Measurements from ENCODE around the gene KLHL30.
"Not testable (repeated sequence)": the region's sequence is repeated elsewhere in the genome, so short reads cannot be mapped to it uniquely, and the experiment has no call there.

Gene KLHL30

GRCh38 chr2:238113611-238114010 is 24.9 kb upstream of the KLHL30 start:
- H3K9ac ChIP-seq (ENCODE audit: low read depth in 1 of 2, low read length in 2 of 2) = no peak overlapping the region

GRCh38 chr2:238114331-238114841 is 24.1 kb upstream of the KLHL30 start:
- H3K27me3 ChIP-seq (ENCODE audit: control insufficient read depth in 2 of 2, insufficient read depth in 2 of 2, low read length in 2 of 2) = peaks cover 0 to 9% of the 10 kb centered on the region in 2 donors

More at GRCh38 chr2:238113611-238114010, 24.9 kb upstream of the KLHL30 start:
- Histone ChIP-seq H3K27me3 (ENCODE audit: control insufficient read depth in 2 of 2, insufficient read depth in 2 of 2, low read length in 2 of 2) (peaks cover 0 to 9% of the 10 kb centered on the region in 2 donors), H3K36me3 (ENCODE audit: control insufficient read depth in 2 of 2, insufficient read depth in 2 of 2, low read length in 2 of 2) (no peaks in the 10 kb centered on the region), H3K9me3 (ENCODE audit: control insufficient read depth in 2 of 2, low read length in 2 of 2) (no peaks in the 10 kb centered on the region), H3K4me3 (ENCODE audit: low read length in 2 of 2) (no peak overlapping the region), H3K4me1 (ENCODE audit: control insufficient read depth in 2 of 2, insufficient read depth in 2 of 2, low read length in 2 of 2) (no peaks in the 10 kb centered on the region), H3K27ac (ENCODE audit: low read depth in 2 of 2, low read length in 2 of 2) (no peak overlapping the region)

GRCh38 chr2:238114851-238115660 is 23.4 kb upstream of the KLHL30 start:
- peaks cover 0 to 9% of the 10 kb centered on the region in 2 donors for H3K27me3 ChIP-seq (ENCODE audit: control insufficient read depth in 2 of 2, insufficient read depth in 2 of 2, low read length in 2 of 2)
- no peak overlapping the region for H3K27ac ChIP-seq (ENCODE audit: low read depth in 2 of 2, low read length in 2 of 2)
- H3K9me3 ChIP-seq (ENCODE audit: control insufficient read depth in 2 of 2, low read length in 2 of 2) = no peaks in the 10 kb centered on the region

More at GRCh38 chr2:238114331-238114841, 24.1 kb upstream of the KLHL30 start:
- Histone ChIP-seq H3K9ac (ENCODE audit: low read depth in 1 of 2, low read length in 2 of 2) (no peak overlapping the region), H3K4me3 (ENCODE audit: low read length in 2 of 2) (no peak overlapping the region), H3K9me3 (ENCODE audit: control insufficient read depth in 2 of 2, low read length in 2 of 2) (no peaks in the 10 kb centered on the region), H3K36me3 (ENCODE audit: control insufficient read depth in 2 of 2, insufficient read depth in 2 of 2, low read length in 2 of 2) (no peaks in the 10 kb centered on the region), H3K27ac (ENCODE audit: low read depth in 2 of 2, low read length in 2 of 2) (no peak overlapping the region), H3K4me1 (ENCODE audit: control insufficient read depth in 2 of 2, insufficient read depth in 2 of 2, low read length in 2 of 2) (no peaks in the 10 kb centered on the region)

GRCh38 chr2:238115709-238116108 is 22.8 kb upstream of the KLHL30 start:
- H3K27me3 ChIP-seq (ENCODE audit: control insufficient read depth in 2 of 2, insufficient read depth in 2 of 2, low read length in 2 of 2); H3K4me3 ChIP-seq (ENCODE audit: low read length in 2 of 2); H3K9me3 ChIP-seq (ENCODE audit: control insufficient read depth in 2 of 2, low read length in 2 of 2); H3K27ac ChIP-seq (ENCODE audit: low read depth in 2 of 2, low read length in 2 of 2); H3K4me1 ChIP-seq (ENCODE audit: control insufficient read depth in 2 of 2, insufficient read depth in 2 of 2, low read length in 2 of 2); H3K9ac ChIP-seq (ENCODE audit: low read depth in 1 of 2, low read length in 2 of 2); H3K36me3 ChIP-seq (ENCODE audit: control insufficient read depth in 2 of 2, insufficient read depth in 2 of 2, low read length in 2 of 2): not testable (repeated sequence)

More at GRCh38 chr2:238114851-238115660, 23.4 kb upstream of the KLHL30 start:
- Histone ChIP-seq H3K4me3 (ENCODE audit: low read length in 2 of 2) (no peak overlapping the region), H3K9ac (ENCODE audit: low read depth in 1 of 2, low read length in 2 of 2) (no peak overlapping the region), H3K36me3 (ENCODE audit: control insufficient read depth in 2 of 2, insufficient read depth in 2 of 2, low read length in 2 of 2) (no peaks in the 10 kb centered on the region), H3K4me1 (ENCODE audit: control insufficient read depth in 2 of 2, insufficient read depth in 2 of 2, low read length in 2 of 2) (no peaks in the 10 kb centered on the region)

- Histone ChIP-seq H3K4me1 (ENCODE audit: control insufficient read depth in 2 of 2, insufficient read depth in 2 of 2, low read length in 2 of 2) (no peaks in the 10 kb centered on the region), H3K9me3 (ENCODE audit: control insufficient read depth in 2 of 2, low read length in 2 of 2) (no peaks in the 10 kb centered on the region), H3K9ac (ENCODE audit: low read depth in 1 of 2, low read length in 2 of 2) (no peak overlapping the region), H3K36me3 (ENCODE audit: control insufficient read depth in 2 of 2, insufficient read depth in 2 of 2, low read length in 2 of 2) (no peaks in the 10 kb centered on the region), H3K27ac (ENCODE audit: low read depth in 2 of 2, low read length in 2 of 2) (no peak overlapping the region), H3K27me3 (ENCODE audit: control insufficient read depth in 2 of 2, insufficient read depth in 2 of 2, low read length in 2 of 2) (peaks cover 0 to 9% of the 10 kb centered on the region in 2 donors), H3K4me3 (ENCODE audit: low read length in 2 of 2) (no peak overlapping the region)
These were observed 21.9 kb upstream of the KLHL30 start for GRCh38 chr2:238116298-238117198.

- Histone ChIP-seq H3K27ac (ENCODE audit: low read depth in 2 of 2, low read length in 2 of 2) (no peak overlapping the region), H3K27me3 (ENCODE audit: control insufficient read depth in 2 of 2, insufficient read depth in 2 of 2, low read length in 2 of 2) (peaks cover 0 to 9% of the 10 kb centered on the region in 2 donors), H3K36me3 (ENCODE audit: control insufficient read depth in 2 of 2, insufficient read depth in 2 of 2, low read length in 2 of 2) (no peaks in the 10 kb centered on the region), H3K4me1 (ENCODE audit: control insufficient read depth in 2 of 2, insufficient read depth in 2 of 2, low read length in 2 of 2) (no peaks in the 10 kb centered on the region), H3K4me3 (ENCODE audit: low read length in 2 of 2) (no peak overlapping the region), H3K9me3 (ENCODE audit: control insufficient read depth in 2 of 2, low read length in 2 of 2) (no peaks in the 10 kb centered on the region), H3K9ac (ENCODE audit: low read depth in 1 of 2, low read length in 2 of 2) (no peak overlapping the region)
These were observed 21.0 kb upstream of the KLHL30 start for GRCh38 chr2:238117199-238118154.

- Histone ChIP-seq H3K4me3 (ENCODE audit: low read length in 2 of 2) (no peak overlapping the region), H3K27me3 (ENCODE audit: control insufficient read depth in 2 of 2, insufficient read depth in 2 of 2, low read length in 2 of 2) (peaks cover 0 to 9% of the 10 kb centered on the region in 2 donors), H3K27ac (ENCODE audit: low read depth in 2 of 2, low read length in 2 of 2) (no peak overlapping the region), H3K9ac (ENCODE audit: low read depth in 1 of 2, low read length in 2 of 2) (no peak overlapping the region), H3K36me3 (ENCODE audit: control insufficient read depth in 2 of 2, insufficient read depth in 2 of 2, low read length in 2 of 2) (no peaks in the 10 kb centered on the region), H3K4me1 (ENCODE audit: control insufficient read depth in 2 of 2, insufficient read depth in 2 of 2, low read length in 2 of 2) (no peaks in the 10 kb centered on the region), H3K9me3 (ENCODE audit: control insufficient read depth in 2 of 2, low read length in 2 of 2) (no peaks in the 10 kb centered on the region)
These were observed 18.6 kb upstream of the KLHL30 start for GRCh38 chr2:238119756-238120462.

DNA sequence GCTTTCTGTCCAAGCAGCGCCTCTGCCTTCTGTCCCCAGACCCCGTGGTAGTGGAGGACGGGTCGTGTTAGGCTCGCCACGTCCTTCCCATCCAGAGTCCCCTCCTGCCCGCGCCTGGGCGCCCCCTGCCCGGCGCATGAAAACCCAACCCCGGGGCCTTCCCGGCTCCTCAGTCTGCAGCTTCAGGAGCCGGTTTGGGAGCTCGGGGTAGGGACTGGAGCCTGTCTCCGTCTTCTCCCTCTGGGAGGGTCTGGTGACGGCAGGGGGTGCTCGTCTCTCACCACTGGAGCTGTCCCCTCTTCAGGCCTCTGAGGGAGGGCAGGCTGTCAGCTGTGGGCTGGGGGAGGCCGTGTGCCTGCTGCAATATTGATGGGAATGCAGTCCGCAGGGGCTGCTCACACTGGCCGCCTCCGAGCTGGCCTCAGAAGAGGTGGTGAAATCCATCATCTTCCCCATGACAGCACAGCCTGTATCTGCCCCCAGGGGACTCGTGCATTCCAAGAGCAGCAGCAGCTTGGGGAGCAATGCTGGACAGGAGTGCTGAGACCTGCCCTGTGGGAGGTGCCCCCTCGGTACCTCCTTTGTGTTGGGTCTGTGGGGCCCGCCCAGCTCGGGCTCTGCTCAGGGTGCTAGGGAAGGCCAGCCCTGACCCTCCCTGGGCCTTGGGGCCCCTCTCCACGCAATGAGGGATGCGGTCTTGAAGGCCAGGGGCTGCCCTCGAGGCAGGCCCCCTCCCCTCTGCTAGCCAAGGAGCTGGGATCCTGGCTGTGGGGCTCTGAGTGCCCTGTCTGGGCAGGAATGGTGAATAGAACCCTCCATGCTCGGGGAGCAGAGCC is 17.8 kb upstream of the KLHL30 start:
- H3K9ac ChIP-seq (ENCODE audit: low read depth in 1 of 2, low read length in 2 of 2) = no peak overlapping the region
- H3K4me1 ChIP-seq (ENCODE audit: control insufficient read depth in 2 of 2, insufficient read depth in 2 of 2, low read length in 2 of 2) = no peaks in the 10 kb centered on the region
- H3K27me3 ChIP-seq (ENCODE audit: control insufficient read depth in 2 of 2, insufficient read depth in 2 of 2, low read length in 2 of 2) = peaks cover 0 to 9% of the 10 kb centered on the region in 2 donors
- H3K27ac ChIP-seq (ENCODE audit: low read depth in 2 of 2, low read length in 2 of 2) = no peak overlapping the region
- H3K9me3 ChIP-seq (ENCODE audit: control insufficient read depth in 2 of 2, low read length in 2 of 2) = no peaks in the 10 kb centered on the region
- no peaks in the 10 kb centered on the region for H3K36me3 ChIP-seq (ENCODE audit: control insufficient read depth in 2 of 2, insufficient read depth in 2 of 2, low read length in 2 of 2)
- H3K4me3 ChIP-seq (ENCODE audit: low read length in 2 of 2) = no peak overlapping the region

Data from mucosa of rectum (tissue), 2 donors.